GM19467 (cell line): ENCODE data around the gene C10orf90.
"Not testable (repeated sequence)": the region's sequence is repeated elsewhere in the genome, so short reads cannot be mapped to it uniquely, and the experiment has no call there.

Source experiments
- ATAC-seq: cut with Tn5 transposase; IDR thresholded peaks from one replicate; pipeline ENCODE4 v1.9.1; 2021; ENCODE audit warnings: mild to moderate bottlenecking, moderate library complexity; ENCODE audit not compliant: unreplicated experiment

The C10orf90 gene

DNA sequence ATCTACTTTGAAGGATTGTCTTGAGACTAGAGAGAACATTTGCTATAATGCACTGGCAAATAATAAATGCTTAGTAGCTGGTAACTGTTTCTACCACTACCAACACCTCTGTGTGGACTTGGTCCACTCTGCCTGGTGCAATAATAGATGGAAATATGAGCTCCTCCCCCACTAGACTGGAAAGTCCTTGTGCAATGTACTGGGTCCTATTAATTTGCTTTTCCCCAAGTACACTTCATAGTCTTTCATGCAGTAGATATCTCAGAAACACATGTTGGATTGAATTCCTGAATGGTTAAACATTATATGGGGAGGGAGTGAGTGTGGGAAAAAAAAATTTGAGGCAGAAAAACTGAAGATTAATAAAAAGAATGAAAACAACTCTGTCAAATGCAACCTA is 119.3 kb downstream of the C10orf90 start:
- ATAC-seq, result no peak

DNA sequence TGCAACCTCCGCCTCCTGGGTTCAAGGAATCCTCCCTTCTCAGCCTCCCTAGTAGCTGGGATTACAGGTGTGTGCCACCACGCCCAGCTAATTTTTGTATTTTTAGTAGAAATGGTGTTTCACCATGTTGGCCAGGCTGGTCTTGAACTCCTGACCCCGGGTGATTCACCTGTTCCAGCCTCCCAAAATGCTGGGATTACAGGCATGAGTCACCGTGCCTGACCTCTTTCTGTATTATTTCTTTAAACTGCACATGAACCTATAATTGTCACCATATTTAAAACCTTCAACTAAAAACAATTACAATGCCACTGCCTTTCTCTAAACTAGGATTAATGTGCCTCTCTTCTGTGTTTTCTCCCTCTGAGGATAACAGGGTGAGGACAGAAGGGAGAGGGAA is 119.9 kb downstream of the C10orf90 start:
- ATAC-seq, result not testable (repeated sequence)

DNA sequence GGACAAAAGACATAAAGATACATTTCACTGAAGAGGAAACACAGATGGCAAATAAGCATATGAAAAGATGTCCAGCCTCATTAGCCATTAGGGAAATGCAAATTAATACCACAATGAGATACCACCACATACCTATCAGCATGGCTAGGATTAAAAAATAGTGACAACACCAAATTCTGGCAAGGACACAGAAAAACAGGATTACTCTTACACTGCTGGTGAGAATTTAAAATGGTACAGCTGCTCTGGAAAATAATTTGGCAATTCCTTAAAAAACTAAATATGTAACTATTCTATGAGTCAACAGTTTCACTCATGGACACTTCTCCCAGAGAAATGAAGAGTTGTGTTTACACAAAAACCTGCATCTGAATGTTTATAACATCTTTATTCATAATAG is 121.1 kb downstream of the C10orf90 start:
- ATAC-seq, result no peak

DNA sequence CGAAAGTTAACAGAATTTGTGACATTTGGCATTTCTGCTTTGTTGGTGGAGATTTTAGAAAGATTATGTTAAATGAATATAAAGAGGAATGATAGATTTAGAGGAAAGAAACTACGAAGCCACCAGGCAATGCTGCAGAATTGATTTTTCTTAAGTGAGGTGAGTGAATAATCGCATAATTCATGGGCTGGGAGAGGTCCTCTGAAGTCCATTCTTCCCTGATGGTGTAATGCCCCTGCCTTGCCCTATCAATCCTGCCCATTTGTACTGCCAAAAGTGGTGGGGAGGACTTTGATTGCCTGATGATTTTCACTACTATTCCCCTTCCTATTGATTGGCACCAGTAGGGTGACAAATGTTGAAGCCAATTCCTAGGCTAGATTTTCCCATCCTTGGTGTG is 125.9 kb downstream of the C10orf90 start:
- ATAC-seq, result no peak

- no peak for ATAC-seq
Measured at GRCh38 chr10:126538439-126539135, 131.9 kb downstream of the C10orf90 start.

GRCh38 chr10:126536656-126537055 is 133.8 kb downstream of the C10orf90 start:
- no peak for ATAC-seq

DNA sequence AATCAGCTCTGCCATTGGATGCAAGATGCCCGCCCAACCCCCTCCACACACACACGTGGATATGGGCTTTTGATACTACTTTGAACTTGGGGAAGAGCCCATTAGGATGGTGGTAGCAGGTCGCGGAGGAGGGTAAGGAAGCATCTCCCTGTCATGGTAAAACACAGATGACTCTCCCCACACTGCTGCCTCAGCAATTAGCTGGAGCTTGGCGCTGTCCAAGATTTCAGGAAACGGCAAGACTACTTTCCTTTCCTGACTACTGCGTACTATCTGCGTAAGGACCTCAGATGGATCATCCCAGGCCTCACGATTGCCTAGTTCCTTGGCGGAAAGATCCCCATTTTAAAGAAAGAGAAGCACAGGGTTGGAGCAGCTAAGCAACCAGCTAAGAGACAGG is 134.3 kb downstream of the C10orf90 start:
- ATAC-seq, result no peak

- no peak for ATAC-seq
Measured at GRCh38 chr10:126533644-126534043, 136.8 kb downstream of the C10orf90 start.

GRCh38 chr10:126528315-126528835 is 142.1 kb downstream of the C10orf90 start:
- no peak for ATAC-seq

DNA sequence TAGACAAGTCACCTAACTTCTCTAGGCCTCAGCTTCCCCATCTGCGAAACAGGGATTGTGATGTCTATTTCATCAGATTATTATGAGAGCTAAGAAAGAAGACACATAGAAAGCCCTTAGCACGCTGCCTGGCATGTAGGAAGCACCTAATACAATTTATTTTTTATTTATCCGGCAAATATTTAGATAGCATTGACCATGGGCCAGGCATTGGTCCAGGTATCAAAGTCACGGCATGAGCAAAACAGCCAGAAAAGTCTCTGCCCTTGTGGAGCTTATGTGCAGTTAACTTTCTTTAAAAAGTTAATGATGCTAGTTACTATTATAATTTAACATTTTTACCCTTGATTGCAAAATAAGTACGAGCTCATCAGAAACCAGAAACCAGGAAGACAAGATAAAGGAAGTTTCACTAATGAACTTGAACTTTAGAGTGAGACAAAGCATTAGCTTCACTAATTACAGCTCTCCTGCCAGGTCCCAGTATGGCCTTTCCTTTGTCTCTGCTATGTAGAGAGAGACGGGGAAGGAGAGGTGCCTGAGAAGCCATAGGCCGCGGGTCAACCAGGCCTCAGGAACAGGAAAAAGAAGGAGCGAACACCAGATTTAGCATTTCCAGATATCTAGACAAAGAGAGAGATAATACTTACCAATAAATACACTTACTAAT is 142.7 kb downstream of the C10orf90 start:
- ATAC-seq, result no peak

GRCh38 chr10:126525326-126525725 is 145.2 kb downstream of the C10orf90 start:
- ATAC-seq, result no peak

GRCh38 chr10:126524526-126524925 is 146.0 kb downstream of the C10orf90 start:
- ATAC-seq, result no peak

GRCh38 chr10:126523071-126523470 is 147.4 kb downstream of the C10orf90 start:
- no peak for ATAC-seq

GRCh38 chr10:126521399-126521798 is 149.1 kb downstream of the C10orf90 start:
- no peak for ATAC-seq

- ATAC-seq, result no peak
Measured at GRCh38 chr10:126520751-126521317, 149.7 kb downstream of the C10orf90 start.

- ATAC-seq, result no peak
Measured at GRCh38 chr10:126519992-126520391, 150.5 kb downstream of the C10orf90 start.

GRCh38 chr10:126519185-126519584 is 151.3 kb downstream of the C10orf90 start:
- ATAC-seq, result no peak

DNA sequence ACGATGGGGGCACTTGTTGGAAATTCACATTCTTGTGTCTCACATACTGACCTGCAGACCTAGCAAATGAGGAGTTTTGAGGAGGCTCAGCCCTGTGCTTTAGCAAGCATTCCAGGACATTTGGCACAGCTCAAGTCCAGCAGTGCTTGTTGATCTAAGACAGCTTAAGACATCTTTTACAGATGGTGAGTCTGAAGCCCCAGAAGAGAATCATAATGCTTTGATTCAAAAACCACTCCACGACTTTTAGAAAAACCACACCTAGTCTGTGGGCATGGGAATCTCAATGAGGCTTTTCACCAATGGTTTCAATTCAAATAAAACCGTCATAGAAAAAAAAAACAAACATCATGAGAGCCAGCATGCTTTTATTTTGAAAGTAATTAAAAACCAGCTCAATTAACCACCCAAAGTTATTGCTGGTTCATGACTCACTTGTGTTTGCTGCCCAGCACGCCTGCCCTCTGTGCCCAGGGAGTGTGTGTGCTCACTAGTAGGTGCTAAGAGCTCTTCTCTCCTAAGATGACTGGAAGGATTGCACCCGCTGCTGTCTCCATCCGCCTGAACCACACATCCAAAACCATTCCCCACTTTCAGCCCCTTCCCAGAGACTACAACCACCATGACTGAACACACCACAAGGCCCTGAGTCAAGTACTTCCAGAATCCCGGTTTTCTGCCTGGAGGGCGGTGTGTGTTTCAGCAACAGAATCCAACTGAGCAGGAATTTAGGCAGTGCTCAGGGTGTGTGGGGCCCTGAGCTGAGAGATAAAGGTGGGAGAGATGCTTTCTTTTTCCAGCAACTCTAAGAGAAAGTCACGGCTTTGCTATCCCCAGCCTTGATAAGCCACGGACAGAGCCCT is 152.0 kb downstream of the C10orf90 start:
- ATAC-seq, result no peak

DNA sequence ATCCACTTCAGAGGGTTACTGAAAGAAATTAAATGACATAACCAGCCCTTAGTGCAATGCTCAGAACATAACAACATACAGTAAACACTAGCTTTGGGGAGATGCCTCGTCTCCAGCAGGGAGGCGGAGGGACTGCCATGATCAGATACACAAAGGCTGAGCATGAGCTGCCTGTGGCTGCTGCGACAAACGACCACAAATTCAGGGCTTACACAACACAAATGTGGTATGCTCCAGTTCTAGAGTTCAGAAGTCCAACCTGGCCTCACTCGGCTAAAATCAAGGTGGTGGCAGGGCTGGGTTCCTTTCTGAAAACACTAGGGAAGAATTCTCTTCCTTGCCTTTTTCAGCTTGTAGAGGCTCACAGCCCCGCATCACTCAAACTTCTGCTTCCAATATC is 154.0 kb downstream of the C10orf90 start:
- ATAC-seq, result no peak

- no peak for ATAC-seq
Measured at GRCh38 chr10:126511917-126512479, 158.5 kb downstream of the C10orf90 start.

- ATAC-seq, result no peak
Measured at GRCh38 chr10:126509182-126509581, 161.3 kb downstream of the C10orf90 start.
